Testis (tissue), 3 donors: ENCODE measurements around the gene TNFRSF11A. TPM values are rescaled to one million over a fixed set of nuclear protein-coding genes. Genes with fewer than 3 reads are reported as not detected.

Experiments used
- DNase-seq: peaks from one replicate; pipeline ENCODE4 v3.0.0-alpha.2; 2019
- H3K27ac ChIP-seq, 2 donors: fragments of 200-600 bp; sonication (generic); one replicate each; pipeline ENCODE4 v1.5.1; 2019
- H3K27me3 ChIP-seq: fragments of 200-600 bp; sonication (generic); one replicate; pipeline ENCODE4 v1.5.1; 2019
- H3K36me3 ChIP-seq: fragments of 200-600 bp; sonication (generic); one replicate; pipeline ENCODE4 v1.5.1; 2017; ENCODE audit warnings: low read depth; ENCODE audit errors: missing control alignments
- H3K4me1 ChIP-seq: fragments of 200-600 bp; sonication (generic); one replicate; pipeline ENCODE4 v1.5.1; 2019
- H3K4me3 ChIP-seq, 2 donors: fragments of 200-600 bp; sonication (generic); one replicate each; pipeline ENCODE4 v1.5.1; 2017 to 2019
- H3K9me3 ChIP-seq: fragments of 200-600 bp; sonication (generic); one replicate; pipeline ENCODE4 v1.5.1; 2017
- CTCF ChIP-seq, 3 experiments: fragments of 450-650 bp in 2 of 3; fragments of 200-600 bp in 1 of 3; sonication (generic) in 1 of 3; IDR thresholded peaks; one replicate each; pipeline ENCODE4 v1.5.1; 2016 to 2019; ENCODE audit warnings: antibody characterized with exemption in 3 of 3, mild to moderate bottlenecking in 2 of 3, moderate library complexity in 1 of 3
- POLR2A ChIP-seq: fragments of 450-650 bp; IDR thresholded peaks from one replicate; pipeline ENCODE4 v1.6.1; 2017; ENCODE audit warnings: antibody characterized with exemption, mild to moderate bottlenecking, moderate library complexity
- WGBS, 2 donors: methylation state at CpG; one replicate each; pipeline ENCODE4 v1.1.5; 2018; 5-methylcytosine and 5-hydroxymethylcytosine counted together
- intact Hi-C: fragments of 100-400 bp; cut with DNase I; formaldehyde crosslinking; loops from one replicate; pipeline ENCODE4 v1.15.1; 2023; ENCODE audit warnings: low total_unique reads
- polyA plus RNA-seq: library from polyadenylated mRNA; stranded (reverse); fragments of 350-450 nt; fragmentation: Illumina TruSeq; extraction: RNeasy Lipid Tissue Mini Kit (QIAGEN cat#74804); gene quantifications from one replicate; pipeline ENCODE4 v1.2.3, GENCODE V29; 2014; ENCODE audit warnings: low read depth, low replicate concordance; ENCODE audit not compliant: insufficient read depth
- total RNA-seq, 2 donors: library from RNA; depleted of rRNA; stranded (reverse); fragments of >200 nt; gene quantifications; one replicate each; pipeline ENCODE4 v1.2.3, GENCODE V29; 2016

Gene TNFRSF11A
- total and polyA plus RNA-seq, 3 donors from 2014 or later: 2.4 to 3.3 (median 3.0) TPM

- TF ChIP-seq POLR2A (no peak), CTCF (IDR thresholded peaks at IDR 0.05) (no peak)
- H3K27ac ChIP-seq: no peak overlapping the region
- 79 to 95% methylated on average over 2 of the region's 2 CpGs for WGBS, 2 donors
Measured at GRCh38 chr18:62345909-62346308, 20.8 kb downstream of the TNFRSF11A start.

GRCh38 chr18:62346333-62347088 lies 21.4 kb downstream of the TNFRSF11A start:
- H3K36me3 ChIP-seq: no peaks in the 10 kb centered on the region
- H3K4me1 ChIP-seq: no peaks in the 10 kb centered on the region
- WGBS, 2 donors: 77 to 81% methylated on average over 7 of the region's 7 CpGs
- H3K9me3 ChIP-seq: no peaks in the 10 kb centered on the region
- intact Hi-C loops: no loop called here
- H3K27ac ChIP-seq: no peak overlapping the region
- TF ChIP-seq POLR2A: no peak
- TF ChIP-seq CTCF (IDR thresholded peaks at IDR 0.05): no peak
- no peaks in the 10 kb centered on the region for H3K27me3 ChIP-seq
- no peak overlapping the region for H3K4me3 ChIP-seq
- no peak for DNase-seq

More at GRCh38 chr18:62345909-62346308, 20.8 kb downstream of the TNFRSF11A start:
- intact Hi-C loops: no loop called here
- DNase-seq: no peak
- Histone ChIP-seq H3K4me1 (no peaks in the 10 kb centered on the region), H3K27me3 (no peaks in the 10 kb centered on the region), H3K9me3 (no peaks in the 10 kb centered on the region), H3K4me3 (no peak overlapping the region), H3K36me3 (no peaks in the 10 kb centered on the region)

- no peak for DNase-seq
- Histone ChIP-seq H3K4me1 (no peaks in the 10 kb centered on the region), H3K4me3 (no peak overlapping the region), H3K27me3 (no peaks in the 10 kb centered on the region), H3K27ac (no peak overlapping the region), H3K36me3 (no peaks in the 10 kb centered on the region), H3K9me3 (no peaks in the 10 kb centered on the region)
- intact Hi-C loops: no loop called here
- 72 to 80% methylated on average over 6 of the region's 6 CpGs for WGBS, 2 donors
- TF ChIP-seq CTCF (IDR thresholded peaks at IDR 0.05): no peak
Measured at GRCh38 chr18:62347089-62347506, 22.0 kb downstream of the TNFRSF11A start.

- Histone ChIP-seq H3K27ac (no peak overlapping the region), H3K27me3 (no peaks in the 10 kb centered on the region), H3K4me3 (no peak overlapping the region), H3K36me3 (no peaks in the 10 kb centered on the region), H3K9me3 (no peaks in the 10 kb centered on the region), H3K4me1 (no peaks in the 10 kb centered on the region)
- no peak for DNase-seq
- 83 to 84% methylated on average over 4 of the region's 4 CpGs for WGBS, 2 donors
- intact Hi-C loops: no loop called here
- TF ChIP-seq POLR2A (no peak), CTCF (IDR thresholded peaks at IDR 0.05) (no peak)
Measured at GRCh38 chr18:62348474-62348873, 23.4 kb downstream of the TNFRSF11A start.

GRCh38 chr18:62353170-62353569 lies 28.1 kb downstream of the TNFRSF11A start:
- WGBS, 2 donors: 83 to 89% methylated on average over 7 of the region's 7 CpGs
- DNase-seq: no peak
- Histone ChIP-seq H3K36me3 (no peaks in the 10 kb centered on the region), H3K4me1 (no peaks in the 10 kb centered on the region), H3K4me3 (no peak overlapping the region), H3K27ac (no peak overlapping the region), H3K27me3 (no peaks in the 10 kb centered on the region), H3K9me3 (no peaks in the 10 kb centered on the region)
- no peak for TF ChIP-seq CTCF (IDR thresholded peaks at IDR 0.05)
- no peak for TF ChIP-seq POLR2A
- intact Hi-C loops: no loop called here
